Stimulated activated CD8-positive, alpha-beta memory T cell treated with anti-CD3 and anti-CD28 coated beads, Interleukin-4, amount 100 ng/mL, for 4 hours (primary cell): ENCODE data around the gene MRPL23.

Experiments
- DNase-seq, 2 donors: peaks; one replicate each; pipeline ENCODE4 v3.0.0-alpha.2; 2020; ENCODE audit warnings: low read depth in 2 of 2, low spot score in 1 of 2

Gene MRPL23

DNA sequence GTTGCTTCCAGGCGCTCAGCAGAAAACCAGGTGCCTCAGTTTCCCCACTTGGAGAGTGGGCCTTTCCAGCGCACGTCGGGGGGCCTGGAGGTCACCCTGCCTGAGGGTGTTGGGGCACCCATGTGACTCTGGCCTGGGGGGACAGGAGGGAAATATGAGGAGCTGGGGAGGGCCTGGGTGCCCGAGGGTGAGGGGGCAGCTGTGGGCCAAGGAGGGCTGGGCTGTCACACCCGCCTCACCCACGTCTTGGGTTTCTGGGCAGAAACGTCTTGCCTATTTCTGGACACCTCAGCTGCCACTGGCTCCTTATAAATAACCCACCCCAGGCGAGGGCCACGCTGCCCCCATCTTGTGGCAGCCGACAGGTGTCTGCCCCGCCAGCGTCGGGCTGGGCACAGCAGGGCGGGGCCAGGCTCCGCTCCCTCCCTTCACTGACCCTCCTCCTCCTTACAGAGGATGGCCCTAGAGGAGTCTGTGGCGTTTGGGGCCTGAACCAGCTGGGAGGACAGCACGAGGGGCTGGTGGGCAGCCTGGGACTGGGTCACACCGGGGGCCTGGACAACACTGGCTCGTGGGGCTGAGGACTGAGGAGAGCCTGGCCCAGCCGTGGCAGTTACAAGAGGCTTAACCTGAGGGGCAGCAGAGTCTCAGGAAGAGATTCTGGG lies 26.1 kb upstream of the MRPL23 start:
- no peak for DNase-seq

DNA sequence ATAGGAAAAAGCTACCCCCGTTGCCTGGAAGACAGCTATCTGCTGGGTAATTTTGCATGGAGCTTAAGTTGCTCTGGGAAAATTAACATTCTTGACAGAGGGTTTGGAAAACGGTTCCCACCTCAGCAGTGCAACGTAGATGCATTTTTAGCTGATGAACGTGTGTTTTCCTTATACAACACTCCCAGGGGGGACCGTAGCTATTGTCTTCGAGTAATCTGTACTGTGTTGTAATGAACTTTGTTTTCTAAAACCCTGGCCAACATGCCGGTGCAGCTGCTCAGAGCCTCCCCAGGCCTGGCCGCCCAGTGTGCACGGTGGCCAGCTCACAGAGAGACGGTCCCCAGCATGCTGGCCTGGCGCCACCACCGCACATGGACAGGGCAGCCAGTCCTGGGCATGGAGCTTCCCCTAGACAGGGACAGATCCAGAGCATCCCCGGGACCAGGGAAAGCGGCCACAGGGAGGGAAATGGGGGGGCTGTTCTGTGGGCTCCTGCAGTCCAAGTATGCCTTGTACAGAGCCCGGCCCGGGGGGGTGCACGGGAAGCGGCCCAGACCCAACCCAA lies 25.5 kb upstream of the MRPL23 start:
- DNase-seq = no peak

DNA sequence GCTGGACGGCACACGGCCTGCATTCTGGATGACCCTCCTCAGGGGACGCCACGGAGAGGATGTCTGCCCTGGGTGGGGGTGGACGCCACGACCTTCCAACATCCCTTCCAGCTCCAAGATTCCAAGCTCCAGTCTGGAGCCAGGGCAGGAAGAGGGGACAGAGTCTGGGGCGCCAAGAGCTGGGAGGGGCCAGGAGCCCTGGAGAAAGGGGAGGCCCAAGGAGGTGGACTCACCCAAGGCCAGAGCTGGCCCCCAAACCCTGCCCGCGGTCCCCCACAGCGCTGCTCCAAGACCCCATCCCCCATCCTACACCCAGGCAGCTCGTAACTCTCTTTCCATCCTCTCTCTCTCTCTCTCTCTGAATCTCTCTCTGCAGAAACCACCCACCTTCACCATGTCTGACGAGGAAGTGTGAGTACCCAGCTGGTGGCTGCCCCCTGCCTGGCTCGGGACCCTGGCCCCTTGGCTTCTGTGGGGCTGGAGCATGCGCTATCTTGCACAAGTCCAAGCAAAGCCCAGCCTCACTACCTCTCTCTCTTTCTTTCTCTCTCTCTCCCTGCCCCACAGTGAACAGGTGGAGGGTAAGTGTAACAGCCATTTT lies 24.6 kb upstream of the MRPL23 start:
- no peak for DNase-seq

DNA sequence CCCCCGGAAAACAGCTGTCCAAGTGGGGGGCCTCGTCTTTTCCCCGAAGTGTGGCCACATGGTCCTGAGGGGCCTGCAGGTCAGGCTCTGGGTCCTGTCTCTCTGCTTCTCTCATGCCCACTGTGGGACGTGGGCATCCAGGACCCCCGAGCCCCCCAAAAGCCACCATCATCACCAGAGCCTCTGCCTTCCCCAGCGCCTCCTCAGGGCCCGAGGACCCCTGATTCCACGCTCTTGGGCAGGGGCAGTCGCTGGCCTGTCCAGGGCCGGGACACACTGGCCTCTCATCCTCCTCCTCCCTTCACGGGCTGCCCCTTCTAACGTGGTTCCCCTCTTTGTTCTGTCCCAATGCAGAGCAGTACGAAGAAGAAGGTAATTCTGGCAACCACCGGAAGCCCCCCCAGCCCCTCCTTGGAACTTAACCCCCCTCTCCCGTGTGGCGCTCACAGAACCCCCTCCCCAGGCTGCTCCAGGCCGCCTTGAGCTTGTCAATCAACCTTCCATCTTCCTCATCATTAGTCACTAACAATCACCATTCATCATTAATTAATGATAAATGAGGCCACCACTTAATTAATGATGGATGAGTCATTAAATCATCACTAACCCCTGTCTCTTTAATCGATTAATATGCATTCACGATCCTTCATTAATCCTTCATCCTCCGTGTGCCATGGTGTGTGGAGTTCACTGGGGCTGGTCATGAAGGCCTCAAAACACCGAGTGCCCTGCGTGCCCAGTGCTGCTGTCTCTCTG lies 23.8 kb upstream of the MRPL23 start:
- no peak for DNase-seq

DNA sequence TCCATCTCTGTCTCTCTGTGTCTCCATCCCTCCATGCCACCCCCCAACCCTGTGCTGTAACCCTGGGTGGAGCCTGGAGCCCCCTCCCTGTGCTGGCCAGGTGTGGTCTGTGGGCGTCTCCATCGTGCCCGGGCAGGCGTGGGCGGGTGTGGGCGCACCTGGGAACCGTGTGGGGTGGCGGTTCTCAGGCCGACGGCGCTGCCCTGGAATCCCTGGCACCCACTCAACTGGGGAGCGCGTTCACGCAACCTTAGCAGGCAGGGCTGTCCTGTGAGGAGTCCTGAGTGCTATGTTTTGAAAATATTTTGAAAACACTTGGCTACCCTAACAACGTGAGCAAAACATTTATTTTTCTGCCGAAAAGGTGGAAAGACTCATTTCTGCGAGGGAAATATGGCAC lies 23.0 kb upstream of the MRPL23 start:
- DNase-seq = no peak

DNA sequence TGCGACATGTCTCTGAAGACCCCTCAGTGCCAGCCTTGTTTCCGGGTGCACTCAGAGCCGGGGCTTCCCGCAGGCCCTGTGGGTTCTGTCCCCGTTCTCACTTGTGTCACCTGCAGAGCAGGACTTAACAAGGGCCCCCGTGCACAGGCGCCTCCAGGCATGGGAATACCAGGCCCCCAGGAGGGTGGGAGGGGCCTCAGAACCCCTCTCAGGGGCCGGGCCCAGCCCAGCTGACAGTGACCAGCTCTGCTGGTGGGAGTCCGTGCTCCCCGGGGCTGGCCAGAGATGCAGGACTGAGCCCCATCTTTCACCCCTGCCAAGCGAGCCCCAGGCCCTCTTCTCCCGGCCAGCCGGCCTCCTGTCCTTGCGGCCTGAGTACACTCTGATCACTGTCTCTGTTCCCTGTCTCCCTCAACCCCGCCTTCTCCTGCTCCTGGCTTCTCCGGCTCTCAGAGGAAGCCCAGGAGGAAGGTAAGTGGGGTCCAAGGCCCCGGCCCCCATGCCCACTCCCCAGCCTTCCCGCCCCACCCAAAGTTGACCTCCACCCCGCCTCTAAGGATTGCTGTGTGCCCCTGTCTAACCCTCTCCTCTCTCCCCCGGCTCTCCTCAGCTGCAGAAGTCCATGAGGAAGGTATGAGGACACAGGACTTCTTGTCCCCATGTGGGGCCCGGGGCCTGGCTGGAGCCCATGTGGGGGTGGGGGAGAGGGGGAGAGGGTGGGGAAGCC lies 22.3 kb upstream of the MRPL23 start:
- no peak for DNase-seq

DNA sequence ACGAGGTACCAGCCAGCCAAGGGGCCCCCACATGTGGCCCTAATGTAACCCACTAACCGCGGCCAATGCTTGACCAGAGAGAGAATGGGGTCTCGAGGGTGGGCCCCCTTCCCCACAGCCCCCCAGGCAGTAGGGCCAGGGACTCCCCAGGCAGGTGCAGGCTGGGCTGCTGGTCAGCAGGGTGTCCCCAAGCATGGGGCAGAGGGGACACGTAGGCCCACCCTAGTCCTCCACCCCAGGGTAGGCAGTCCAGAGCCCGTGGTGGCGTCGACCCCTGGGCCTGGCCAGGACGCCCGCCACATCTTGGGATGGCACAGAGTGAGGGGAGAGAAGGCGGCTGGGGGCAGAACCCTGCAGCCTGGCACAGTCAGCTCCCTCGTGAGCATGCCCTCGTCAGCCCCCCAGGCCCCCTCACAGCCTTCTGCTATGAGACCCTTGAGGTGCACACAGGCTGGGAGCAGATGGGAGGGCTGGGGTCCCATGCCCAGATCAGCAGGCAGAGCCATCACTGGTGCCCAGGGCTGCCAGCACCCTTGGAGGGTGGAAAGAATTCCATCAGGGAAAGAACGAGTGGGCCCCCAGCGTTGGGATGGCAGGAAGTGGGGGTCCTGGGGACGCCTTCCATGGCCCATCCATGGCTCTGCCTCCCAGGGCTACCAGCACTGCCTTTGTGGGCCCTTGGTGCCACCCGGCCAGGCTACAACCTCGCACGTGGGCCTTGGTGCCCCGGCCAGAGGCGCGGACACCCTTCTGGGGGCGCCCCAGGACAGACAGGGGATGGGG lies 21.6 kb upstream of the MRPL23 start:
- DNase-seq = no peak

DNA sequence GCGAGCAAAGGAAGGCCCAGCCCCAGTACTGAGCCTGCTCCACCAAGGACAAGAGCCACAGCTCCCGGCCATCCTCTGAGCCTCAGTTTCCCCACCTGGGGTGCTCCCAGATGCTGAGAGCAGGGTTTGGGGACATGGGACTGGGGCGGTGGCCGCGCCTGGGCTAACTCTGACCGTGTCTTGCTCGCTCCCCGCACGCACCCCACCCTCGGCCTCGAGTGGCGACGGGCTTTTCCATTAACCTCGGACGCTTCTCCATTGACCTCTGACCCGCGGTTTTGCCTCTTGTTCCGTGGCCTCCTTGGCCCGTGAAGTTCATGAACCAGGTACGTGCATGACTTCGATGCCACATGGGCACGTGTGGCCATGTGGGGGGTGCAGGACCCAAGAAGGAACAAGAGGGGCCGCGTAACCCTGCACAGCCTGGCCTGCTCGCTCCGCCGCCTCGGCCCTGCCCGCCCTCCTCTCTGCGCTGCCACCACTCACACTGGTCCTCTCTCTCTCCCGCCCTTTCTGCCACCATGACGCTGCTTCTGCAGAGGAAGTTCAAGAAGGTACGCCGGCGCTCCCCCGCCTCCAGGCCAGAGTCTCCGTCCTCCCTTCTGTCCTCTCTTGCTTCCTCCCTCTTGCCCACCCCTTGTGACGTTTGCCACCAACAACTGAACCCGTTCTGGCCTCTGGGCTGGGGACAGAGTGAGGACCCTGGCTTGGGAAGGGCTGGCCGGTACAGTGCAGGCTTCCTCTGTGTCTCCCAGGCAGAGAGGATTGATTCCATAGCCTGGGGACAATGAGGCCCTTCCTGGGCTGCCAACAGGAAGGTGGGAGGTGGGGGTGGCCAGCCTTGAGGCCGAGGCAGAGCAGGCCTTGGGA lies 20.7 kb upstream of the MRPL23 start:
- DNase-seq = no peak

DNA sequence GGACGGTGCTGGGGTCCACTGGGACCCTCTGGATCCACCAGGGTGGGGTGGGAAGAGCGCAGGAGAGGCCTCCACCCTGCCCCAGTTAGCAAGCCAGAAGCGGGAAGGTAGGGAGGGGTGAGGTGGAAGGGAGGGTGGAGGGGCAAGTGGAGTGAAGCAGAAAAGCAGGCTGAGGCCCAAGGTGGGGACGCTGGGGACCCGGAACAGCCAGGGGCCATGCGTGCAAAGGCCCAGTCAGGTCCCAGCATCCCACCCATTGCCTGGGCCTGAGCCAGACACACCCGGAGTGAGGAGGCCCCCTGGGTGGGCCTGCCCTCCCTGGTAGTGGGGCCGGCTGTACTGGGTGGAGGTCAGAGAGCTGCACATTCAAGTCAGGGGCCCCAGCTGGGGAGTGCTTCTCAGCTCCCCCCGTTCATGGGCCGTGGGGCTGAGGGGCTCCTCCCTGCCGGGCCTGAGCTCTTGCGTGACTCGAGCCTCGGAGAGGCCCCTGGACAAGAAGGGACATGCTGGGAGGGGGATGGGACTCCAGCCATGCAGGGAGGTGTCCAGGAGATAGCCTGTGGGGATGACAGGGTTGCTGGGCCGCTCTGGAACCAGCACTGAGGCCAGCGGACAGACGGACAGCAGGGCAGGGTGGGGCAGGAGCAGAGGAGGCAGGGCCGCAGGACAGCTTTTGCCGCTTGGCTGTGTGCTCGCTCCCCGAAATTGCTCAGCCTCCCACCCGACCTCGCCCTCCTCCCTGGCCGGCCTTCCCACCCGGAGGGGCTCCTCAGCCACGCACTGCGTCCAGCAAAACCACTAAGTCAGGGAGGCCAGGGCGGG lies 19.9 kb upstream of the MRPL23 start:
- no peak for DNase-seq

DNA sequence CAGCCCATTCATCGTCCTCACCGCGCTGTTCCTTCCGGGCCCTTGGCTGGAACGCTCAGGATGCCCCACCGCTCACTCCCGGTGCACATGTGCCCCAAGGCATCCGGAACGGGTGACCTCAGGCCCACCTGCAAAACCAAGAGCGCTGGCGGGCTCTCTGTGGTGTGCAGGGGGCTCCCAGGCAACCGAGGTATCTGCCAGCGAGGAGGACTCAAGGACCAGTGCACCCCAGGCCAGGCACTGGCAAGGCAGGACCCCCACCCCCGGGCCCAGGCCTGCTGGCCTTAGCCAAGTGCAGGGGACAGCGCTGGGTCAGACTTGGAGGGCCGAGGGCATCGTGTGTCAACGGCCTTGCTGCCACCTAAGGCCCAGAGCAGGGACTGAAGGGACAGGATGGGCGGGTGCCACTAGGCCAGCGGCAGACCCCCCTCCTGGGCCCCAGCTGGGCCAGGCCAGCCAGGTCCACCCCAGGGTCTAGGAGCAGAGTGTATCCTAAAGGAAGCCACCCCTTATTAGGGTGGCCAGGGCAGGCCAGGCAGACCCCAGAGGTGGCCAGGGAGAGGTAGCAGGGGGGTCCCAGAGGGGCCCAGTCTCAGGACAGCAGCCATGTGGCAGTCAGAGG lies 19.2 kb upstream of the MRPL23 start:
- DNase-seq = no peak

DNA sequence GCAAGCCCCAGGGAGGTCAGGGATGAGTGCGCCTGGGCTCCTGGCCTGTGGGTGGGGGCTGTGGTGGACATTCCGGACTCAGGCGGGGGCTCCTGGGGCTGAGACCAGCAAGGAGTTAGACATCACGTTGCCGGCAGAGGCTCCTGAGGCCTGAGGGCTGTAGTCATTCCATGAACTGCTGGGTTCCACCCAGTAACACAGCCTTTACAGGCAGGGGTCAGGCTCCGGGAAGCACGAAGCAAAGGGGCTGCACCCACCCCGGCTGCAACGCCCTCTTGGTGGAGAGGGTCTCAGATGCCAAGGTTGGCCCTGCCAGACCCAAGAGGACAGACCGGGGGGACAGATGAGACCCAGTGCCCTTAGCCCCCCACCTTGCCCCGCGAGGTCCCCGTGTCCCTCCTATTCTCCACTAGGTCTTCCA lies 18.7 kb upstream of the MRPL23 start:
- DNase-seq = no peak

DNA sequence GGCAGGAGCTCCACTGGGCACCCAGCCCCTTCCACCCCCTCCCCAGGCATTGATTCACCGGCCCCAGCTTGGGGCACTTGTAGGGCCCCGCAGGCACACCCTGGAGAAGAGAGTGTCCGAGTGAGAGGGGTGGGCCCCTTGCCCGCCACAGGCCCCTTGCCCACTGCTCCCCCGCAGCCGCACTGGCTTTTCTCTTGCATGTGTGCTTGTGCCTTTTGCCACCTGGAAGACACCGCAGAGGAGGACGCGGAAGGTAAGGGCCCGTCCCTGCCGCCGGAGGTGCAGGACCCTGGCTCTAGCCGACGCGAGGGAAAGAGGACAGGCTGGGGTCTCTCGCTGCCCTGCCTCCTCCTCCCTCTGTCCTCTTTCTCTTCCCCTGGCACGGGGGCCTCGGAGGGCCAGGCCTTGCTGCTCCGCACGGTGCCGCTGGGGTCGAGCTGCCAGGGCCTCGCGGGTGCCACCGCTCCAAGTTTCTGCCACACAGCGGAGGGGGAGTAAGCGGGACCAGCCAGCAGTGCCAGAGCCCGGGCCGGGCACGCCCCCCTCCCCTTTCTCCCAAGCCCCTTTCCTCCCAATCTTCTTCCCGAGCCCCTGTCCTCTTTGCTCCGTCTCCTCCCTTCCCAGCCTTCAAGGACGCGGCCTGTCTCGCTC lies 18.1 kb upstream of the MRPL23 start:
- DNase-seq = no peak

DNA sequence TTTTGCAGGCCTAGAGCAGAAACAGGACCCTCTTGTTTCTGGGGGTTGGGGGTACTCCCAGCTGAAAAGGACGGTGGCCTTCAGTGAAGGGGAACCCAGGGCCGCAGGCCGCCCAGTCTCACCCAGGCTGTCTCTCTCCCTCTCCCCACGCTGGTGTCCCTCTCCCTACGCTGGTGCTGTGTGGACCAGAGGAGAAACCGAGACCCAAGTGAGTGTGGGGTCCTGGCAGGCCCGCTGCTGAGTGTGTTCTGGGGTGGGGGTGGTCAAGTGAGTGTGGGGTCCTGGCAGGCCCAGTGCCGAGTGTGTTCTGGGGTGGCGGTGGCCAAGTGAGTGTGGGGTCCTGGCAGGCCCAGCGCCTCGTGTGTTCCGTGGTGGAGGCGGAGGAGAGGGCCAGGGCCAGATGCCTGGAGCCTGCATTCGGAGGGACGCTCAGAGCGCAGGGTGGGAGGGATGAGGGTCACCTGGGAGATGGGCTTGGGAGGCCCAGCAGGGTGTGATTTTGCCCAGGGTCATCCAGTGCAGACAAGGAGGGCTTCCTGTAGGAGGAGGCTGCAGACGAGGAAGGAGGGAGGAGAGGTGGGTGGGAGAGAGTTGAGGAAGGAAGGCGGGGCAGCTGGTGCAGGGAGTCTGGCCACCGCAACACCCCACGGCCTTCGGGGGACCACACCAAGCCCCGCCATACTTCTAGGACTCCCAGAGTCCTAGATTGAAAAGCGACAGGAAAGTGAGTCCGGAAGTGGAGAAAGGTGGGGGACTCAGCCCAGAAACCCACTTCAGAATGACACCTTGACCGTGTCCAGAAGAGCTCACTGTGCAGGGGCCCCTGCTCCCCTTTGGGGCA lies 17.3 kb upstream of the MRPL23 start:
- no peak for DNase-seq

DNA sequence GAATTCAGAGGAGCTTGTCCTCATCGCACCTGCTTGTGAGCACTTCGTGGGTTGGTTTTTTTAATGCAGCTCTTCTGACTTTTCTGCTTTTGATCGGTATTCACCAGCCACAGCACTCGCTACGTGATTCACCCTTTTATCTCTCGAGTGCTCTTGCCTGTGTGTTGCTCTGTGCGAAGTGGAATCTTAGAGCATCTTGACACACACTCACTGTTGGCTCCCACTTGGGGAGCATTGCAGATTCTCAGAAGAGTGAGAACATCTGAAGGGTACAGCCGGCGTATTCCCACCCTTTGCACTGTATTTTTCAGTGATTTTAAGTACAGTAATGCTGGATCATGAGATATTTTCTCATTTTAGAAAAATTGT lies 16.7 kb upstream of the MRPL23 start:
- DNase-seq = no peak

DNA sequence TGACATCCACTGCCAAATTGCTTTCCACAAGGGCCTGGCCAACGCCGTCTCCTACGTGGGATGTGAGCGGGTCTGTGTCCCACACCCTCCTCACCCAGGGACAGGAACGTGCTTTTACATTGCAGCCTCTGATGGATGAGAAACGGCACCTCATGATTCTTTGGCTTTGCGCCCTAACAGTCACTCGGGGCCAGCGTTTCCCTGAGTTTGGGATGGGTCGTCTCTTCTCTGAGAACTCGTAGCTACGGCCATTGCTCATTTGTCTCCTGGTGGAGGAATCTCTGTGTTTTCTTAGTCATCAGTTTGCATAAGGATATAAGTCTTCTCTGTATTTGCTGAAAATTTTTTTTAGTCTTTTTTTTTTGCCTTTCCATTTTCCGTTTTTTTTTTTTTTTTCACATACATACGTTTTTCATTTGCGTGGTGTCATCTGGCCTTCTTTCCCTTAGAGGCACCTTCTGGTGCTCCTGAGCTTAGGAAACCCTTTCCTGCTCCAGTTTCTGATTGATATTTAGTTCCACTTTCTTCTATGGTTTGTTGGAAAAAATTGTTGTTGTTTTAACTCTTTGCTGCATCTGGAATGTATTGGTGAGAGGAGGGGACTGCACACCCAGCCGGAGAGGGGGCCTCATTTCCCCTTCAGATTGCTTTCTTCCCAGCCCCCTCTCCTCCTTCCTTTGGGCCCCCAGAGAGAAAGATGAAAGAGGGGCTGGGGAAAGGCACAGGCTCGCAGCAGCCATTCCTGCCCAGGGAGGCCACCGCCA lies 15.6 kb upstream of the MRPL23 start:
- DNase-seq = no peak

DNA sequence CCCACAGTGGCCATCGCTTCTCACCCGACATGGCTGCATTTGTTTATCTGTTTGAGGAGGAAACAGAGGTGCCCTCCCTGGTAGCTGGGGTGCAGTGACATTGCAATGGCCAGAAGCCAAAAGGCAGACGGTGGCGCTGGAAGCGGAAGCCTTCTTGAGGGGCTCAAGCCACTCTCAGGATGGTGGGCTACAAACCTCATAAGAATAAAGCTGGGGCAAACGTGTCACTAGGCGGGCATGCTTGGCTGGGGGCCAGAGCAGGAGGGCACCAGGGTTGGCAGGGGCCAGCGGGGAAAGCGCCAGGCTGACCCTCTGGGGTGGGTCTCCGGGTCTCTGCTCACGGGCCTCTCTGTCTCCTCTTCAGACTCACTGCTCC lies 15.0 kb upstream of the MRPL23 start:
- no peak for DNase-seq
